K562 (cell line): Measurements from ENCODE around the gene BANP. TPM values are rescaled to one million over a fixed set of nuclear protein-coding genes. Genes with fewer than 3 reads are reported as not detected.

Experiments
- ATAC-seq: fragments of 200-7000 bp; cut with Tn5 transposase; 3 replicates; pipeline ENCODE4 v1.9.1; 2020; ENCODE audit warnings: moderate library complexity
- BruUV-seq: library from RNA; stranded (reverse); fragments of 400-500 nt; replicated peaks from 2 replicates; lab custom pipeline; 2021; lab: Mats Ljungman, UMichigan
- CTCF ChIA-PET: fragments of 300-600 bp; formaldehyde crosslinking; extraction: SDS; loops from one replicate; lab custom pipeline; 2021; ENCODE audit warnings: low intra/inter-chr PET ratio; lab: Yijun Ruan, JAX
- POLR2A ChIA-PET: fragments of 300-600, 350-650 bp; sonication (Branson Sonifier 250); formaldehyde crosslinking; extraction: SDS; loops from one replicate; lab custom pipeline; 2021; ENCODE audit warnings: antibody characterized with exemption, inconsistent platforms; lab: Yijun Ruan, JAX
- DNase-seq, 4 experiments: peaks; one replicate each; pipeline versions ENCODE4 v3.0.0 to v3.0.0-alpha.2; 2011 to 2018; ENCODE audit warnings: low spot score in 3 of 4, mixed read lengths in 3 of 4; ENCODE audit errors: extremely low read depth in 1 of 4
- FAIRE-seq: peaks from 2 replicates; lab custom pipeline; 2011; peaks lifted over from hg19 to GRCh38; lab: Jason Lieb, UNC
- H2AFZ ChIP-seq: 2 replicates; pipeline ENCODE4 v1.6.0; 2011; ENCODE audit warnings: low read depth, low read length, control low read depth, inconsistent platforms
- H3K27ac ChIP-seq: fragments of 200-600 bp; 3 replicates; pipeline ENCODE4 v1.8.0; 2011; ENCODE audit warnings: low read depth, mild to moderate bottlenecking, control low read depth, inconsistent platforms, low read length, moderate library complexity, mixed read lengths; ENCODE audit errors: extremely low read depth
- H3K27me3 ChIP-seq, 2 experiments: fragments of 300-600 bp in 1 of 2; 2 replicates in 1 of 2; 3 replicates in 1 of 2; pipeline versions ENCODE4 v1.6.0 to v1.8.0; 2011; ENCODE audit warnings: inconsistent platforms in 2 of 2, low read length in 2 of 2, mild to moderate bottlenecking in 1 of 2, mixed read lengths in 1 of 2, moderate library complexity in 1 of 2; ENCODE audit not compliant: control insufficient read depth in 2 of 2, insufficient read depth in 2 of 2
- H3K36me3 ChIP-seq: fragments of 300-600 bp; 3 replicates; pipeline ENCODE4 v1.8.0; 2011; ENCODE audit warnings: mild to moderate bottlenecking, low read length, inconsistent platforms; ENCODE audit not compliant: control insufficient read depth, insufficient read depth
- H3K4me1 ChIP-seq, 2 experiments: fragments of 200-600 bp in 1 of 2; replicated peaks in 1 of 2; 2 replicates in 1 of 2; 3 replicates in 1 of 2; pipeline versions ENCODE4 v1.5.1 to v1.8.0; 2011; ENCODE audit warnings: inconsistent platforms in 2 of 2, low read length in 2 of 2, mild to moderate bottlenecking in 1 of 2, mixed read lengths in 1 of 2, moderate library complexity in 1 of 2; ENCODE audit not compliant: control insufficient read depth in 2 of 2, insufficient read depth in 2 of 2
- H3K4me2 ChIP-seq: 2 replicates; pipeline ENCODE4 v1.6.1; 2011; ENCODE audit warnings: low read length, control low read depth, inconsistent platforms, mixed read lengths; ENCODE audit not compliant: insufficient read depth
- H3K4me3 ChIP-seq: fragments of 200-600 bp; sonication (generic), shearing (Covaris generic); 2 replicates; pipeline ENCODE4 v1.5.1; 2016; ENCODE audit warnings: control low read depth, inconsistent platforms
- H3K79me2 ChIP-seq: fragments of 200-600 bp; 3 replicates; pipeline ENCODE4 v1.8.0; 2011; ENCODE audit warnings: low read length, inconsistent platforms; ENCODE audit not compliant: control insufficient read depth, insufficient read depth
- H3K9ac ChIP-seq, 2 experiments: 2 replicates each; pipeline versions ENCODE4 v1.6.0 to v1.6.1; 2011; ENCODE audit warnings: low read depth in 2 of 2, low read length in 2 of 2, control low read depth in 1 of 2, inconsistent platforms in 1 of 2, mild to moderate bottlenecking in 1 of 2, mixed read lengths in 1 of 2; ENCODE audit not compliant: insufficient read depth in 1 of 2
- H3K9me1 ChIP-seq: one replicate; pipeline ENCODE4 v1.6.0; 2011; ENCODE audit warnings: inconsistent platforms, mild to moderate bottlenecking, low read length, moderate library complexity; ENCODE audit not compliant: control insufficient read depth, insufficient read depth
- H3K9me3 ChIP-seq: replicated peaks from 2 replicates; pipeline ENCODE4 v1.5.1; 2011; ENCODE audit warnings: low read depth, low read length, inconsistent platforms; ENCODE audit not compliant: control insufficient read depth, insufficient read depth
- H4K20me1 ChIP-seq: replicated peaks from 2 replicates; pipeline ENCODE4 v1.6.1; 2011; ENCODE audit warnings: low read length, inconsistent platforms, mixed read lengths; ENCODE audit not compliant: control insufficient read depth, insufficient read depth
- ARID1B ChIP-seq: fragments of 450-650 bp; IDR thresholded peaks from 2 replicates; pipeline ENCODE4 v1.6.1; 2016; ENCODE audit warnings: antibody characterized with exemption, mild to moderate bottlenecking, inconsistent platforms
- ETV5 ChIP-seq: sonication (generic); formaldehyde crosslinking; IDR thresholded peaks from 2 replicates; pipeline ENCODE4 v1.4.0; 2020; ENCODE audit warnings: low read depth, mild to moderate bottlenecking, missing genetic modification reagents
- GTF2E2 ChIP-seq: fragments of 200-800 bp; sonication (Bioruptor generic); IDR thresholded peaks from 2 replicates; pipeline ENCODE4 v1.6.1; 2016; ENCODE audit warnings: missing genetic modification characterization, missing compliant biosample characterization
- IFI16 ChIP-seq: fragments of 250-450 bp; sonication (Bioruptor Pico); IDR thresholded peaks from 2 replicates; pipeline ENCODE4 v2.1.2; 2022; ENCODE audit warnings: mild to moderate bottlenecking, inconsistent platforms
- SRF ChIP-seq, 2 experiments: fragments of 250-450, 450-650 bp in 1 of 2; sonication (Bioruptor Pico) in 1 of 2; sonication (generic) in 1 of 2; formaldehyde crosslinking; IDR thresholded peaks; 2 replicates each; pipeline versions ENCODE4 v1.5.0 to v1.5.1; 2020 to 2022; ENCODE audit warnings: mild to moderate bottlenecking in 1 of 2, missing genetic modification reagents in 1 of 2
- SRSF7 ChIP-seq: fragments of 200-400 bp; formaldehyde crosslinking; optimal IDR thresholded peaks from 2 replicates; pipeline ENCODE3; 2017; ENCODE audit warnings: mild to moderate bottlenecking, low read depth, low read length
- STAT5A ChIP-seq: IDR thresholded peaks from 2 replicates; pipeline ENCODE4 v1.6.1; 2012; ENCODE audit warnings: low read length, inconsistent platforms, borderline replicate concordance
- ZC3H8 ChIP-seq: fragments of 450-650 bp; IDR thresholded peaks from 2 replicates; pipeline ENCODE4 v1.6.1; 2017
- ZNF79 ChIP-seq: fragments of 250-450 bp; sonication (Bioruptor Pico); IDR thresholded peaks from 2 replicates; pipeline ENCODE4 v1.4.0; 2020; ENCODE audit warnings: low read depth, mild to moderate bottlenecking, moderate library complexity
- WGBS: fragments of 100-300 bp; shearing (Covaris generic); methylation state at CpG from one replicate; pipeline ENCODE4 v1.1.6; 2016; ENCODE audit warnings: low coverage, mixed read lengths; ENCODE audit not compliant: insufficient coverage; ENCODE audit errors: missing lambda C conversion rate; 5-methylcytosine and 5-hydroxymethylcytosine counted together
- in situ Hi-C: fragments of 300-500 bp; cut with MboI; formaldehyde crosslinking; loops from 4 replicates; pipeline ENCODE4 v1.15.0; 2018; ENCODE audit warnings: inconsistent platforms, mixed read lengths
- intact Hi-C: fragments of 100-400 bp; cut with micrococcal nuclease; formaldehyde crosslinking; loops from 2 replicates; pipeline ENCODE4 v1.14.2; 2022
- polyA plus RNA-seq, 8 experiments: library from polyadenylated mRNA; depleted of rRNA in 4 of 8; stranded (reverse) in 5 of 8; unstranded in 3 of 8; fragments of >200 nt; fragmentation: Nextera tagmentation in 2 of 8; fragmentation: Illumina TruSeq in 1 of 8; extraction: Ambion mirVana in 2 of 8; extraction: Trizol in 1 of 8; gene quantifications; 2 replicates each; pipeline versions ENCODE4 v1.2.1 to v1.2.3, GENCODE V29; 2011 to 2014; ENCODE audit warnings: inconsistent platforms in 1 of 8, missing spikeins in 1 of 8
- total RNA-seq, 7 experiments: library from RNA; depleted of rRNA in 6 of 7; stranded (reverse); fragments of >200 nt in 6 of 7; fragmentation: Illumina TruSeq in 2 of 7; extraction: Trizol in 2 of 7; gene quantifications; 2 replicates each; pipeline versions ENCODE4 v1.2.1 to v1.2.3, GENCODE V29; 2011 to 2021; ENCODE audit warnings: low replicate concordance in 1 of 7
- TF ChIP-seq, protein P1 (sequence below): sonication (generic); IDR thresholded peaks from 2 replicates; pipeline ENCODE4 v1.6.1; 2016
- TF ChIP-seq, protein P2 (sequence below): fragments of 450-650 bp; IDR thresholded peaks from one replicate; pipeline ENCODE4 v1.6.1; 2018; ENCODE audit warnings: mild to moderate bottlenecking, moderate library complexity; ENCODE audit not compliant: partially characterized antibody
- TF ChIP-seq, protein P3 (sequence below): sonication (generic); formaldehyde crosslinking; IDR thresholded peaks from 2 replicates; pipeline ENCODE4 v1.8.0; 2023; ENCODE audit warnings: missing genetic modification reagents, mild to moderate bottlenecking, borderline replicate concordance

Gene BANP
- total and polyA plus RNA-seq, 9 of the 15 experiments (the other 6 are each of a cell fraction or from before 2014, with no cell fraction given), result 4.6 to 22.1 (median 15.6) TPM

DNA sequence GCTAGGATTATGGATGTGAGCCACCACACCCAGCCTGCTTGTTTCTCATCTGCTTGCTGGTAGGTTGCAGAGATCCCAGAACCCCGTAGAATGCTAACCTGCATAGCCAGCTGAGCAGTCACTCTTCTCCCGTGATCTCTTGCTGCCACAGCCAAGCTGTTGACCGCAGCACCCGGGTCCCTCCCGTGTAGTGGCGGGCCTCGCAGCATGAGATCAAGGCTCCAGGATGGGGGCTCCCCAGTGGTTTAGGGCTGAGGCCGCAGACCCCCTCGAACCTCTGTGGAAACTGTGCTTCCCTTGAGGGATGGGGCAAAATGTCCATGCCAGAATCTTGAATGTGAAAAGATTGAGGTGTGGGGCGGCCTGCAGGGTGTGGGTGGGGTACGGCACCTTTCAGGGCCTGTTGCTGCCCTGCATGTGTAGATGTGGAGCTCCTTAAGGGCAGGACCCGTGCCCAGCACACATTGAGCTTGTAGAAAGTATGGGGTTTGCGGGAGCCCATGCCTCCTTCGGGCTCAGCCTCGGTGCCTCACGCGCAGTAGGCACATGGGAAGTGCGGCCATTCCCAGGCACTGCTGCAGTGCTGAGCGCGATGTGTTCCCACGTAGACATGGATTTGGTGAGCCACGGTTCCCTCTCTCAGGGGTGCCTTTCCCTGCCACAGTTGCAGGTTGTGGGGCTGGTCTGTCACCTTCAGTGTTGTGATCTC lies 99.9 kb downstream of the BANP start:
- intact Hi-C loops, result no loop called here
- 91% methylated on average over 19 of the region's 22 CpGs for WGBS
- H3K36me3 ChIP-seq, result peaks cover 15% of the 10 kb centered on the region; the same call in 2 of the 3 replicates
- no peak for ATAC-seq
- ChIA-PET POLR2A (no interaction called here), CTCF (no interaction called here)
- H3K27ac ChIP-seq, result no peak overlapping the region
- in situ Hi-C loops, result no loop called here
- H3K79me2 ChIP-seq, result no peaks in the 10 kb centered on the region
- H3K4me2 ChIP-seq, result no peak overlapping the region
- H3K4me3 ChIP-seq, result no peak overlapping the region
- no TSS peak for BruUV-seq
- no peaks in the 10 kb centered on the region for H3K27me3 ChIP-seq
- peaks cover 4% of the 10 kb centered on the region; the same call in 1 of the 2 replicates for H3K9me3 ChIP-seq
- H2AFZ ChIP-seq, result no peak overlapping the region
- no peak for FAIRE-seq
- no peak for DNase-seq
- H3K9ac ChIP-seq, result no peak overlapping the region
- H3K4me1 ChIP-seq, result no peaks in the 10 kb centered on the region
- H4K20me1 ChIP-seq, result no peaks in the 10 kb centered on the region
- no peaks in the 10 kb centered on the region for H3K9me1 ChIP-seq
- TF ChIP-seq, protein P1, sequence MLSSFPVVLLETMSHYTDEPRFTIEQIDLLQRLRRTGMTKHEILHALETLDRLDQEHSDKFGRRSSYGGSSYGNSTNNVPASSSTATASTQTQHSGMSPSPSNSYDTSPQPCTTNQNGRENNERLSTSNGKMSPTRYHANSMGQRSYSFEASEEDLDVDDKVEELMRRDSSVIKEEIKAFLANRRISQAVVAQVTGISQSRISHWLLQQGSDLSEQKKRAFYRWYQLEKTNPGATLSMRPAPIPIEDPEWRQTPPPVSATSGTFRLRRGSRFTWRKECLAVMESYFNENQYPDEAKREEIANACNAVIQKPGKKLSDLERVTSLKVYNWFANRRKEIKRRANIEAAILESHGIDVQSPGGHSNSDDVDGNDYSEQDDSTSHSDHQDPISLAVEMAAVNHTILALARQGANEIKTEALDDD, result no peak
- TF ChIP-seq, protein P2, sequence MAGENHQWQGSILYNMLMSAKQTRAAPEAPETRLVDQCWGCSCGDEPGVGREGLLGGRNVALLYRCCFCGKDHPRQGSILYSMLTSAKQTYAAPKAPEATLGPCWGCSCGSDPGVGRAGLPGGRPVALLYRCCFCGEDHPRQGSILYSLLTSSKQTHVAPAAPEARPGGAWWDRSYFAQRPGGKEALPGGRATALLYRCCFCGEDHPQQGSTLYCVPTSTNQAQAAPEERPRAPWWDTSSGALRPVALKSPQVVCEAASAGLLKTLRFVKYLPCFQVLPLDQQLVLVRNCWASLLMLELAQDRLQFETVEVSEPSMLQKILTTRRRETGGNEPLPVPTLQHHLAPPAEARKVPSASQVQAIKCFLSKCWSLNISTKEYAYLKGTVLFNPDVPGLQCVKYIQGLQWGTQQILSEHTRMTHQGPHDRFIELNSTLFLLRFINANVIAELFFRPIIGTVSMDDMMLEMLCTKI, result no peak
- TF ChIP-seq ARID1B, result no peak
- TF ChIP-seq ETV5 (CRISPR knock-in tag), result no peak
- no peak for TF ChIP-seq SRSF7
- TF ChIP-seq IFI16 (CRISPR knock-in tag), result no peak
- no peak for TF ChIP-seq GTF2E2
- TF ChIP-seq ZC3H8, result no peak
- no peak for TF ChIP-seq SRF (CRISPR knock-in tag; IDR thresholded peaks at IDR 0.05)
- no peak for TF ChIP-seq STAT5A
- no peak for TF ChIP-seq ZNF79
- TF ChIP-seq, protein P3, sequence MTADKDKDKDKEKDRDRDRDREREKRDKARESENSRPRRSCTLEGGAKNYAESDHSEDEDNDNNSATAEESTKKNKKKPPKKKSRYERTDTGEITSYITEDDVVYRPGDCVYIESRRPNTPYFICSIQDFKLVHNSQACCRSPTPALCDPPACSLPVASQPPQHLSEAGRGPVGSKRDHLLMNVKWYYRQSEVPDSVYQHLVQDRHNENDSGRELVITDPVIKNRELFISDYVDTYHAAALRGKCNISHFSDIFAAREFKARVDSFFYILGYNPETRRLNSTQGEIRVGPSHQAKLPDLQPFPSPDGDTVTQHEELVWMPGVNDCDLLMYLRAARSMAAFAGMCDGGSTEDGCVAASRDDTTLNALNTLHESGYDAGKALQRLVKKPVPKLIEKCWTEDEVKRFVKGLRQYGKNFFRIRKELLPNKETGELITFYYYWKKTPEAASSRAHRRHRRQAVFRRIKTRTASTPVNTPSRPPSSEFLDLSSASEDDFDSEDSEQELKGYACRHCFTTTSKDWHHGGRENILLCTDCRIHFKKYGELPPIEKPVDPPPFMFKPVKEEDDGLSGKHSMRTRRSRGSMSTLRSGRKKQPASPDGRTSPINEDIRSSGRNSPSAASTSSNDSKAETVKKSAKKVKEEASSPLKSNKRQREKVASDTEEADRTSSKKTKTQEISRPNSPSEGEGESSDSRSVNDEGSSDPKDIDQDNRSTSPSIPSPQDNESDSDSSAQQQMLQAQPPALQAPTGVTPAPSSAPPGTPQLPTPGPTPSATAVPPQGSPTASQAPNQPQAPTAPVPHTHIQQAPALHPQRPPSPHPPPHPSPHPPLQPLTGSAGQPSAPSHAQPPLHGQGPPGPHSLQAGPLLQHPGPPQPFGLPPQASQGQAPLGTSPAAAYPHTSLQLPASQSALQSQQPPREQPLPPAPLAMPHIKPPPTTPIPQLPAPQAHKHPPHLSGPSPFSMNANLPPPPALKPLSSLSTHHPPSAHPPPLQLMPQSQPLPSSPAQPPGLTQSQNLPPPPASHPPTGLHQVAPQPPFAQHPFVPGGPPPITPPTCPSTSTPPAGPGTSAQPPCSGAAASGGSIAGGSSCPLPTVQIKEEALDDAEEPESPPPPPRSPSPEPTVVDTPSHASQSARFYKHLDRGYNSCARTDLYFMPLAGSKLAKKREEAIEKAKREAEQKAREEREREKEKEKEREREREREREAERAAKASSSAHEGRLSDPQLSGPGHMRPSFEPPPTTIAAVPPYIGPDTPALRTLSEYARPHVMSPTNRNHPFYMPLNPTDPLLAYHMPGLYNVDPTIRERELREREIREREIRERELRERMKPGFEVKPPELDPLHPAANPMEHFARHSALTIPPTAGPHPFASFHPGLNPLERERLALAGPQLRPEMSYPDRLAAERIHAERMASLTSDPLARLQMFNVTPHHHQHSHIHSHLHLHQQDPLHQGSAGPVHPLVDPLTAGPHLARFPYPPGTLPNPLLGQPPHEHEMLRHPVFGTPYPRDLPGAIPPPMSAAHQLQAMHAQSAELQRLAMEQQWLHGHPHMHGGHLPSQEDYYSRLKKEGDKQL (CRISPR knock-in tag), result no peak
